PC-9 (cell line): ENCODE results near the gene TMF1. TPM values are rescaled to one million over a fixed set of nuclear protein-coding genes. Genes with fewer than 3 reads are reported as not detected.

ENCODE experiments used
- BruUV-seq: library from RNA; stranded (reverse); fragments of 400-500 nt; replicated peaks from 2 replicates; lab custom pipeline; 2021; lab: Mats Ljungman, UMichigan
- CTCF ChIA-PET: fragments of 300-600 bp; sonication (Branson Sonifier 250); formaldehyde crosslinking; loops from one replicate; lab custom pipeline; 2022; ENCODE audit warnings: antibody characterized with exemption; lab: Charles Lee
- POLR2A ChIA-PET: fragments of 300-600 bp; sonication (Branson Sonifier 250); formaldehyde crosslinking; loops from one replicate; lab custom pipeline; 2022; ENCODE audit warnings: antibody characterized with exemption; ENCODE audit not compliant: unreplicated experiment; lab: Charles Lee
- DNase-seq, 2 experiments: peaks; one replicate each; pipeline versions ENCODE4 v3.0.0 to v3.0.0-alpha.2; 2015 to 2022; ENCODE audit warnings: mixed read lengths in 1 of 2
- H2AFZ ChIP-seq: fragments of 200-600 bp; sonication (generic); 2 replicates; pipeline ENCODE4 v1.8.1; 2017; ENCODE audit warnings: antibody characterized with exemption
- H3F3A ChIP-seq: fragments of 200-600 bp; sonication (generic); 2 replicates; pipeline ENCODE4 v1.8.1; 2017; ENCODE audit warnings: antibody characterized with exemption, mild to moderate bottlenecking, low read depth; ENCODE audit not compliant: insufficient read depth
- H3K27ac ChIP-seq: fragments of 200-600 bp; sonication (generic); 2 replicates; pipeline ENCODE4 v1.6.1; 2016; ENCODE audit warnings: mixed run types
- H3K27me3 ChIP-seq: fragments of 200-600 bp; sonication (generic); 2 replicates; pipeline ENCODE4 v1.6.1; 2016; ENCODE audit warnings: low read depth, mixed run types; ENCODE audit not compliant: insufficient read depth
- H3K36me3 ChIP-seq: fragments of 200-600 bp; sonication (generic); 2 replicates; pipeline ENCODE4 v1.6.1; 2016; ENCODE audit warnings: low read depth, mixed run types
- H3K4me1 ChIP-seq: fragments of 200-600 bp; sonication (generic); replicated peaks from 2 replicates; pipeline ENCODE4 v1.6.1; 2016; ENCODE audit warnings: mixed run types; ENCODE audit not compliant: insufficient read depth
- H3K4me2 ChIP-seq: fragments of 200-600 bp; sonication (generic); 2 replicates; pipeline ENCODE4 v1.6.1; 2017; ENCODE audit warnings: mixed run types
- H3K4me3 ChIP-seq: fragments of 200-600 bp; sonication (generic); 2 replicates; pipeline ENCODE4 v1.6.1; 2016; ENCODE audit warnings: mixed run types
- H3K79me2 ChIP-seq: fragments of 200-600 bp; sonication (generic); 2 replicates; pipeline ENCODE4 v1.6.1; 2017; ENCODE audit warnings: low read depth, mixed run types
- H3K9me2 ChIP-seq: fragments of 200-600 bp; sonication (generic); 2 replicates; pipeline ENCODE4 v1.8.1; 2017; ENCODE audit warnings: mild to moderate bottlenecking; ENCODE audit not compliant: insufficient read depth
- H3K9me3 ChIP-seq: fragments of 200-600 bp; sonication (generic); 2 replicates; pipeline ENCODE4 v1.8.1; 2016; ENCODE audit warnings: low read depth; ENCODE audit not compliant: insufficient read depth
- H4K20me1 ChIP-seq: fragments of 200-600 bp; sonication (generic); 2 replicates; pipeline ENCODE4 v1.8.1; 2017; ENCODE audit not compliant: insufficient read depth
- EZH2 ChIP-seq: fragments of 200-600 bp; sonication (generic); IDR thresholded peaks from 2 replicates; pipeline ENCODE4 v1.8.0; 2017; ENCODE audit warnings: antibody characterized with exemption, low read depth
- intact Hi-C: fragments of 100-400 bp; cut with micrococcal nuclease; formaldehyde crosslinking; loops from one replicate; pipeline ENCODE4 v1.10.0; 2022; ENCODE audit not compliant: unreplicated experiment
- total RNA-seq: library from RNA; stranded (reverse); gene quantifications from 2 replicates; pipeline ENCODE4 v1.2.3, GENCODE V29; 2021
- TF ChIP-seq, protein P1 (sequence below): fragments of 200-600 bp; sonication (generic); conservative IDR thresholded peaks from 2 replicates; pipeline ENCODE4 v1.6.1; 2017; ENCODE audit warnings: mixed run types, antibody characterized with exemption, mild to moderate bottlenecking, moderate library complexity

Gene TMF1
- total RNA-seq, 1 experiment from 2014 or later = 35.5 TPM

- POLR2A ChIA-PET = no interaction called here
- TF ChIP-seq EZH2 = no peak
- TF ChIP-seq, protein P1, sequence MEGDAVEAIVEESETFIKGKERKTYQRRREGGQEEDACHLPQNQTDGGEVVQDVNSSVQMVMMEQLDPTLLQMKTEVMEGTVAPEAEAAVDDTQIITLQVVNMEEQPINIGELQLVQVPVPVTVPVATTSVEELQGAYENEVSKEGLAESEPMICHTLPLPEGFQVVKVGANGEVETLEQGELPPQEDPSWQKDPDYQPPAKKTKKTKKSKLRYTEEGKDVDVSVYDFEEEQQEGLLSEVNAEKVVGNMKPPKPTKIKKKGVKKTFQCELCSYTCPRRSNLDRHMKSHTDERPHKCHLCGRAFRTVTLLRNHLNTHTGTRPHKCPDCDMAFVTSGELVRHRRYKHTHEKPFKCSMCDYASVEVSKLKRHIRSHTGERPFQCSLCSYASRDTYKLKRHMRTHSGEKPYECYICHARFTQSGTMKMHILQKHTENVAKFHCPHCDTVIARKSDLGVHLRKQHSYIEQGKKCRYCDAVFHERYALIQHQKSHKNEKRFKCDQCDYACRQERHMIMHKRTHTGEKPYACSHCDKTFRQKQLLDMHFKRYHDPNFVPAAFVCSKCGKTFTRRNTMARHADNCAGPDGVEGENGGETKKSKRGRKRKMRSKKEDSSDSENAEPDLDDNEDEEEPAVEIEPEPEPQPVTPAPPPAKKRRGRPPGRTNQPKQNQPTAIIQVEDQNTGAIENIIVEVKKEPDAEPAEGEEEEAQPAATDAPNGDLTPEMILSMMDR = no peak
- no peaks in the 10 kb centered on the region for H3K36me3 ChIP-seq
These were observed 53.0 kb downstream of the TMF1 start for GRCh38 chr3:68999158-68999557.

DNA sequence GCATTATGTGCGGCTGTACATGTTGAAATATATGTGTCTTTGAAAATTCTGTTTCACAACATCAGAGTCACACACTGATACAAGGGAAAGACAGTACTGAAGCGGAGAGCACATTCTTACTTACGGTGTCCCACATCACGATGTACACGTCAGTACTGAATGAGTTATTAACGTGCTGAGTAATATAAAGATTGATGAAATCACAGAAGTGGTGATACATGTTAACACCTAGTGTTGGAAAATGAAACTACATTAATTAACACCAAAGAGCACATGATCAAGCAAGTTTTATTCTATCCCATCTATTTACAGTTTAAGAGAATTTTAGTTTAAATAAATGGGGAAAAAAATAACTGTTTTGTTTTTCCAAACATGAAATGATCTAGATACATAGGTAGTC lies 54.2 kb downstream of the TMF1 start:
- intact Hi-C loops = no loop called here
- Histone ChIP-seq H3K4me3 (no peak overlapping the region), H3K9me2 (no peaks in the 10 kb centered on the region), H3K79me2 (no peaks in the 10 kb centered on the region), H4K20me1 (no peaks in the 10 kb centered on the region), H2AFZ (no peak overlapping the region), H3K36me3 (no peaks in the 10 kb centered on the region), H3K4me2 (no peak overlapping the region), H3F3A (no peaks in the 10 kb centered on the region), H3K27ac (no peak overlapping the region), H3K9me3 (no peaks in the 10 kb centered on the region), H3K27me3 (no peaks in the 10 kb centered on the region), H3K4me1 (no peaks in the 10 kb centered on the region)
- no peak for DNase-seq
- ChIA-PET POLR2A (no interaction called here), CTCF (no interaction called here)
- no TSS peak for BruUV-seq
- TF ChIP-seq, protein P1 = no peak
- no peak for TF ChIP-seq EZH2

More at GRCh38 chr3:68999158-68999557, 53.0 kb downstream of the TMF1 start:
- Histone ChIP-seq H3K4me1 (no peaks in the 10 kb centered on the region), H3K4me2 (no peak overlapping the region), H3F3A (no peaks in the 10 kb centered on the region), H3K4me3 (no peak overlapping the region), H3K79me2 (no peaks in the 10 kb centered on the region), H4K20me1 (no peaks in the 10 kb centered on the region), H3K27me3 (no peaks in the 10 kb centered on the region), H3K9me3 (no peaks in the 10 kb centered on the region), H2AFZ (no peak overlapping the region), H3K27ac (no peak overlapping the region), H3K9me2 (no peaks in the 10 kb centered on the region)
- CTCF ChIA-PET = interaction anchor here (0.5 kb wide), 1 partner anchor 1108 kb away, joined by 3 read pairs; no protein-coding TSS in a partner anchor
- intact Hi-C loops = no loop called here
- BruUV-seq = no TSS peak
- no peak for DNase-seq

- DNase-seq = no peak
- no peak overlapping the region for H3K27ac ChIP-seq
These were observed 55.7 kb downstream of the TMF1 start for GRCh38 chr3:68996356-68996995.

More at GRCh38 chr3:68996356-68996995, 55.7 kb downstream of the TMF1 start:
- no peaks in the 10 kb centered on the region for H3K9me3 ChIP-seq
- H2AFZ ChIP-seq = no peak overlapping the region
- POLR2A ChIA-PET = no interaction called here
- no peaks in the 10 kb centered on the region for H3F3A ChIP-seq
- H3K79me2 ChIP-seq = no peaks in the 10 kb centered on the region
- H3K9me2 ChIP-seq = no peaks in the 10 kb centered on the region
- intact Hi-C loops = no loop called here
- no peak overlapping the region for H3K4me3 ChIP-seq
- TF ChIP-seq EZH2 = no peak
- TF ChIP-seq, protein P1 = no peak
- no peaks in the 10 kb centered on the region for H3K4me1 ChIP-seq
- H3K27me3 ChIP-seq = no peaks in the 10 kb centered on the region
- no peaks in the 10 kb centered on the region for H3K36me3 ChIP-seq
- H3K4me2 ChIP-seq = no peak overlapping the region
- BruUV-seq = no TSS peak
- CTCF ChIA-PET = no interaction called here
- no peaks in the 10 kb centered on the region for H4K20me1 ChIP-seq
